ENCODE data around the gene CHSY1.

The CHSY1 gene

GRCh38 chr15:101188637-101189408, 63.0 kb downstream of the CHSY1 start:
- H3K4me3 ChIP-seq (ENCODE audit: low read depth, low read length) = no peak overlapping the region
- TF ChIP-seq CTCF (IDR thresholded peaks at IDR 0.05; ENCODE audit: borderline replicate concordance, insufficient read depth, low read depth, low read length) = no peak

GRCh38 chr15:101187820-101188636, 63.8 kb downstream of the CHSY1 start:
- no peak for TF ChIP-seq CTCF (IDR thresholded peaks at IDR 0.05; ENCODE audit: borderline replicate concordance, insufficient read depth, low read depth, low read length)
- no peak overlapping the region for H3K4me3 ChIP-seq (ENCODE audit: low read depth, low read length)

GRCh38 chr15:101185770-101186169, 66.1 kb downstream of the CHSY1 start:
- TF ChIP-seq CTCF (IDR thresholded peaks at IDR 0.05; ENCODE audit: borderline replicate concordance, insufficient read depth, low read depth, low read length) = no peak
- H3K4me3 ChIP-seq (ENCODE audit: low read depth, low read length) = no peak overlapping the region

DNA sequence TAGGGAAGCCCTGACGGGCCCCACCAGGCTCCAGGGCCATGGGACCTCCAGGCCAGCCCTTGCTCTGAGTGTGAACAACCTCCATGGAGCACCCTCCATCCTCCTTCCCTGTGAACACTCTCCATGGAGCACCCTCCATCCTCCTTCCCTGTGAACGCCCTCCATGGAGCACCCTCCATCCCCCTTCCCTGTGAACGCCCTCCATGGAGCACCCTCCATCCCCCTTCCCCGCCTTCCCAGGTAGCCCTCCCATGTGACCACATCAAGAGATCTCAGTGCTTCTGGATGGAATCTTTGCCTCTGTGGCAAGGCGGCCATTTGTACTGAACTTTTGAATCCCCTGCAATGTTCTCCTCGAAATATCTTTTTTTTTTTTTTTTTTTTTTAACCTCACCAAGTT, 66.5 kb downstream of the CHSY1 start:
- TF ChIP-seq CTCF (IDR thresholded peaks at IDR 0.05; ENCODE audit: borderline replicate concordance, insufficient read depth, low read depth, low read length) = no peak

DNA sequence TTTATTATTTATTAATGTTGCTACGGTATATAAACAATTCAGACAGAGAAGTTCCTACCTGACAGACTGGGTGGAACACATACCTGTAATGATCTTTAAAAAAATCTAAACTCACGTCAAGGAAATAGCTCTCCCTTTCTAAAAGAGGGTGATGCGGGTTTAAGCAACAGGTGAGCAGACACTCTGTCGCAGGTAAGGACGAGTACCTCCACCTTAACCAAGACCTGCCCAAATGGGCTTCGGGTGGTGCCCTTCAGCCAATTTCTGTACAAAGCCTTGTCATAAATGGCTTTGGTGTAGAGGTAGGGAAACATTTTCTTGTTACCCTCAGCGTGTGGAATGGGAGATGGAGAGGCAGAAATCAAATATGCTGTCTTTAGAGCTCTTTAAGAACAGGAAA, 67.0 kb downstream of the CHSY1 start:
- H3K4me3 ChIP-seq (ENCODE audit: low read depth, low read length) = no peak overlapping the region
- no peak for TF ChIP-seq CTCF (IDR thresholded peaks at IDR 0.05; ENCODE audit: borderline replicate concordance, insufficient read depth, low read depth, low read length)

More for the DNA sequence above, 66.5 kb downstream of the CHSY1 start:
- no peak overlapping the region for H3K4me3 ChIP-seq (ENCODE audit: low read depth, low read length)

GRCh38 chr15:101183931-101184305, 67.9 kb downstream of the CHSY1 start:
- TF ChIP-seq CTCF (IDR thresholded peaks at IDR 0.05; ENCODE audit: borderline replicate concordance, insufficient read depth, low read depth, low read length) = no peak
- H3K4me3 ChIP-seq (ENCODE audit: low read depth, low read length) = no peak overlapping the region

Data from GM12875 (cell line).